ENCODE measurements around the gene PPCDC. TPM values are rescaled to one million over a fixed set of nuclear protein-coding genes. Genes with fewer than 3 reads are reported as not detected.

The PPCDC gene
- total RNA-seq, 1 experiment from 2014 or later: 18.0 TPM

- Histone ChIP-seq H3K27ac (ENCODE audit: low read depth, low read length) (no peak overlapping the region), H3K4me2 (ENCODE audit: low read length) (no peak overlapping the region), H3K79me2 (ENCODE audit: insufficient read depth, low read length) (no peaks in the 10 kb centered on the region), H3K4me1 (ENCODE audit: control insufficient read depth in 1 of 2, insufficient read depth in 2 of 2, low read length in 2 of 2) (peaks cover 8 to 25% of the 10 kb centered on the region in 2 experiments), H3K4me3 (replicated peaks in 1 of 2; ENCODE audit: low read depth in 1 of 2, low read length in 2 of 2) (no peak overlapping the region), H3K9me2 (ENCODE audit: insufficient read depth) (no peaks in the 10 kb centered on the region), H2AFZ (ENCODE audit: low read depth, low read length, poor library complexity, severe bottlenecking) (no peak overlapping the region), H3K36me3 (ENCODE audit: control insufficient read depth in 1 of 2, insufficient read depth in 2 of 2, low read length in 2 of 2) (no peaks in the 10 kb centered on the region), H3K9ac (ENCODE audit: low read length) (no peak overlapping the region), H4K20me1 (ENCODE audit: insufficient read depth) (no peaks in the 10 kb centered on the region), H3K27me3 (ENCODE audit: insufficient read depth, low read length) (no peaks in the 10 kb centered on the region), H3K9me3 (ENCODE audit: control insufficient read depth in 1 of 2, insufficient read depth in 1 of 2, low read depth in 1 of 2, low read length in 2 of 2) (no peaks in the 10 kb centered on the region)
- RAD21 ChIA-PET (ENCODE audit: low non-redundant PET in 1 of 2, low total read pairs in 2 of 2, uncharacterized antibody in 2 of 2, unreplicated experiment in 2 of 2): no interaction called here
- POLR2A ChIA-PET: no interaction called here
- DNase-seq (ENCODE audit: low read depth, low spot score) (no peak), ATAC-seq (no peak)
- intact Hi-C loops (cut with micrococcal nuclease): no loop called here
- BruUV-seq (replicated peaks): no TSS peak
- CTCF ChIA-PET: no interaction called here
- TF ChIP-seq SP1 (IDR thresholded peaks at IDR 0.05; ENCODE audit: low read depth) (no peak), ZBTB33 (IDR thresholded peaks at IDR 0.05; ENCODE audit: extremely low read depth, insufficient replicate concordance, low read length) (no peak), POLR2A (IDR thresholded peaks at IDR 0.05; ENCODE audit: borderline replicate concordance, extremely low read depth, insufficient read depth, insufficient read length) (no peak), YY1 (IDR thresholded peaks at IDR 0.05; ENCODE audit: extremely low read depth, insufficient replicate concordance, low read depth, low read length) (no peak), SIN3A (IDR thresholded peaks at IDR 0.05; ENCODE audit: low read depth) (no peak), TCF7L2 (IDR thresholded peaks at IDR 0.05; ENCODE audit: borderline replicate concordance, extremely low read depth, insufficient read depth, insufficient read length) (no peak), ZNF274 (IDR thresholded peaks at IDR 0.05; ENCODE audit: low read depth, low read length) (no peak), FOSL1 (IDR thresholded peaks at IDR 0.05; ENCODE audit: low read depth) (no peak), EZH2 (IDR thresholded peaks at IDR 0.05) (no peak)
Observed at GRCh38 chr15:75063338-75063737, 39.9 kb downstream of the PPCDC start.
